Type B pancreatic cell (in vitro differentiated cells): ENCODE measurements around the gene EARS2. TPM values are rescaled to one million over a fixed set of nuclear protein-coding genes. Genes with fewer than 3 reads are reported as not detected.

Source experiments
- DNase-seq: peaks from one replicate; pipeline ENCODE4 v3.0.0; 2021; ENCODE audit warnings: mixed read lengths; ENCODE audit not compliant: unreplicated experiment; ENCODE audit errors: extremely low spot score
- H3K27ac Mint-ChIP-seq: 2 replicates; pipeline ENCODE4 v1.8.0; 2021; ENCODE audit warnings: mild to moderate bottlenecking, mixed read lengths
- H3K27me3 Mint-ChIP-seq: 2 replicates; pipeline ENCODE4 v1.8.0; 2021; ENCODE audit warnings: mixed read lengths
- H3K36me3 Mint-ChIP-seq: 2 replicates; pipeline ENCODE4 v1.8.0; 2021; ENCODE audit warnings: mixed read lengths
- H3K4me1 Mint-ChIP-seq: one replicate; pipeline ENCODE4 v1.8.0; 2021; ENCODE audit warnings: mixed read lengths; ENCODE audit not compliant: unreplicated experiment
- H3K4me3 Mint-ChIP-seq: 2 replicates; pipeline ENCODE4 v1.8.0; 2021; ENCODE audit warnings: mild to moderate bottlenecking, mixed read lengths
- H3K9me3 Mint-ChIP-seq: 2 replicates; pipeline ENCODE4 v1.8.0; 2021; ENCODE audit warnings: mixed read lengths
- CTCF ChIP-seq: fragments of 200-600 bp; sonication (generic); conservative IDR thresholded peaks from 2 replicates; pipeline ENCODE4 v1.5.0; 2021; ENCODE audit warnings: antibody characterized with exemption, mild to moderate bottlenecking
- total RNA-seq: library from RNA; stranded (reverse); gene quantifications from 2 replicates; pipeline ENCODE4 v1.2.1, GENCODE V29; 2021; ENCODE audit warnings: low replicate concordance

Gene EARS2
- total RNA-seq, 1 donor from 2014 or later, result 25.3 TPM

DNA sequence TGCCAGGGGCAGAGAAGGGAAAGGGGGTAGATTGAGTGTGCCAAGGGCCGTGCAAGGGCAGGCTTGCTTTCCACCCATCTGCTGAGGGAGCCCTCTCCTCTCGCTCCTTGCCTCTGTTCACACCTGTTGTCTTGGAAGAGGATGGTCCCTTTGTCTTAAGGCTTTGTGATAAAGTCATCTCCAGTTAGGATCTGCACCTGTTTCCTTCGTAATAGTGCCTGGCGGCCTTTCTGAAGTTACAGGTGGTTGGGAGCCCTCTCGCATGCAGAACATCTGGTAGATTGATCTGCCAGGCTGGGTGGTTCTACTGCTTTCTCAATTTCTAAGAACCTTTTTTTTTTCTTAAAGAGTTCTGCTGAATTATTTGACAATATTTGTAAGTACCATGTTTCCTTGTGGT, 16.7 kb upstream of the EARS2 start:
- Mint-ChIP-seq H3K36me3 (peaks cover 9% of the 10 kb centered on the region), H3K4me1 (no peaks in the 10 kb centered on the region), H3K27me3 (no peaks in the 10 kb centered on the region), H3K27ac (no peak overlapping the region), H3K9me3 (no peaks in the 10 kb centered on the region), H3K4me3 (no peak overlapping the region)
- no peak for TF ChIP-seq CTCF
- no peak for DNase-seq

DNA sequence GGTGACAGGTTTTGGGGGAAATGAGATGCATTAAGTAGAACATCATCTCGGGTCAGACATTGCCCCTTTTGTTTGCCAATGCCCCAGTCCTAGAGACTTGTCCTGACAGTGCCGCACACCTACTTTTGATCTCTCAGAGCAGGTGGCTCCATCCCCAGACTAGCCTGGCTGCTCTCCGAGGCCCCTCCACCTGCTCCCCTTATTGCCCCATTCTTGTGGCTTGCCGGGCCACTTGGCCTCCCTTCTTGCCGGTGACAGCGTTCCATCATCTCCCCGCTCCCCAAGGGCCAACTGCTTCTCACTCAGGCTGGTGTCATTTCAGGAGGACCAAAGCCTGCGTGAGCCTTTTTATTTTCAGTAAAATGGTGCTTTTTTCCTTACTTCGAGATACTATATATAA, 15.2 kb upstream of the EARS2 start:
- no peak for DNase-seq
- H3K9me3 Mint-ChIP-seq, result no peaks in the 10 kb centered on the region
- no peaks in the 10 kb centered on the region for H3K4me1 Mint-ChIP-seq
- H3K27ac Mint-ChIP-seq, result no peak overlapping the region
- peaks cover 9% of the 10 kb centered on the region for H3K36me3 Mint-ChIP-seq
- TF ChIP-seq CTCF, result no peak
- H3K4me3 Mint-ChIP-seq, result no peak overlapping the region
- H3K27me3 Mint-ChIP-seq, result no peaks in the 10 kb centered on the region

- Mint-ChIP-seq H3K27ac (no peak overlapping the region), H3K36me3 (peaks cover 14% of the 10 kb centered on the region)
Measured at GRCh38 chr16:23571895-23572294, 14.7 kb upstream of the EARS2 start.

DNA sequence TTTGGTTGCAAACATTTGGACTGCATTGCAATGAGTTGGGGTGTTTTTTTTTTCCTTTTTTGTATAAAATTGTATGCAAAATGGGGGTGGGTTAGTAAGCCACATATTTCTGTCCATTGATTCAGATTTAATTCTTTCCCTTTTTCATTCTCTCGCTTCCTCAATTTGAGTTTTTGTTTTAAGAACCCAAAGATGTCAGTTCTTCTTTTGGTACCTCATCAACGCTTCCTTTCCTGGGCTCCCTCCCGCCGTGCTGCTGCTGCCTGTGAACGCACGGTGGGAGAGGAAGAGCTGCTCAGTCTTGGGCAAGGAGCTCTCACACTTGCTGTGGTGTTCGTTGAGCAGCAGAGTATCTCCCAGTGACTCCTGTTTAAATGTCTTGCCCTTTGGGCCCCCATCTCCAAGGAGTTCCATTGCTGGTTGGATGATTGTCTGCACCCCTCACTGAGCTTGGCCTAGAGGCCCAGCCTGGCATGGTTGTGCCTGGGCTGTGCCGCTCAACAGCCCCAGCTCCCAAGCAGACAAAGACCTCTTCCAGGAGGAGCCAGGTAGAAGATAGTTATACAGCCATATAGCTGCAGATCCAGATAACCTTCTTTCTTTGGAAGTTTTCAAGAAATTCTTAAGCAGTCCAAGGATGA, 14.0 kb upstream of the EARS2 start:
- DNase-seq, result no peak
- TF ChIP-seq CTCF, result no peak
- Mint-ChIP-seq H3K9me3 (no peaks in the 10 kb centered on the region), H3K4me1 (no peaks in the 10 kb centered on the region), H3K4me3 (no peak overlapping the region), H3K27me3 (no peaks in the 10 kb centered on the region), H3K36me3 (peaks cover 17% of the 10 kb centered on the region), H3K27ac (no peak overlapping the region)

More at GRCh38 chr16:23571895-23572294, 14.7 kb upstream of the EARS2 start:
- Mint-ChIP-seq H3K27me3 (no peaks in the 10 kb centered on the region), H3K4me1 (no peaks in the 10 kb centered on the region), H3K4me3 (no peak overlapping the region), H3K9me3 (no peaks in the 10 kb centered on the region)
- DNase-seq, result no peak
- no peak for TF ChIP-seq CTCF

- no peak overlapping the region for H3K4me3 Mint-ChIP-seq
- no peak overlapping the region for H3K27ac Mint-ChIP-seq
- H3K9me3 Mint-ChIP-seq, result no peaks in the 10 kb centered on the region
- no peaks in the 10 kb centered on the region for H3K27me3 Mint-ChIP-seq
- H3K4me1 Mint-ChIP-seq, result no peaks in the 10 kb centered on the region
- TF ChIP-seq CTCF, result no peak
- peaks cover 28% of the 10 kb centered on the region for H3K36me3 Mint-ChIP-seq
- no peak for DNase-seq
Measured at GRCh38 chr16:23567602-23568001, 10.5 kb upstream of the EARS2 start.

DNA sequence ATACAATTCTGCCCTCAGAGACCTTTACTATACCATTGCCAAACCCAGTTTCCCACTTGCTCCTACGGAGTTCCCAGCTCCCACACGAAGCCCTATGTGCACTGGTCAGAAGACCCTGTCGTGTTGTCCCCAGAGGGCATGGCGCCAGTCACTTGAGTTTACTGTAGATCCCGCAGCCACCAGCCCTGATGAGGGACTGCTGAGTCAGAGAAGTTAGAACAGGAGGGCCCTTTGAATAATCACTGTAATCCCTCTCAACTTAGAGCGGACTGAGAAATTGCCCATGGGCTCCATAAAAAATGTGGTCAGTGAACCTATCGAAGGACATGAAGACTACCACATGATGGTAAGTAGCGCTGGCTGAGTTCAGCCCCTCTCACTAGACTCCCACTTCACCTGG, 9.6 kb upstream of the EARS2 start:
- H3K4me1 Mint-ChIP-seq, result no peaks in the 10 kb centered on the region
- no peak for DNase-seq
- no peaks in the 10 kb centered on the region for H3K9me3 Mint-ChIP-seq
- H3K4me3 Mint-ChIP-seq, result no peak overlapping the region
- no peaks in the 10 kb centered on the region for H3K27me3 Mint-ChIP-seq
- no peak for TF ChIP-seq CTCF
- peaks cover 25% of the 10 kb centered on the region for H3K36me3 Mint-ChIP-seq
- H3K27ac Mint-ChIP-seq, result no peak overlapping the region
